ENCODE measurements around the gene OPA3. TPM values are rescaled to one million over a fixed set of nuclear protein-coding genes. Genes with fewer than 3 reads are reported as not detected.

OPA3 gene
- polyA plus RNA-seq, 3 donors, result 4.4 to 6.9 (median 5.6) TPM

GRCh38 chr19:45478454-45479238 is 106.0 kb downstream of the OPA3 start:
- intact Hi-C loops (cut with micrococcal nuclease), result loop anchor here (1.0 to 2.0 kb wide), 3 partner anchors 39 to 52 kb away; no protein-coding TSS in a partner anchor
- no peaks in the 10 kb centered on the region for H3K36me3 ChIP-seq (replicated peaks in 1 of 2; ENCODE audit: control insufficient read depth in 1 of 2, insufficient read depth in 2 of 2, low read length in 2 of 2)
- WGBS (ENCODE audit: insufficient coverage), result 0% methylated on average over 23 of the region's 39 CpGs
- Mint-ChIP-seq H3K27me3 (ENCODE audit: low read depth in 3 of 3) (peaks cover 34 to 50% (median 43%) of the 10 kb centered on the region in 3 donors), H3K27ac (peak overlapping the region; percentile 73 to 98 (median 94)), H3K4me1 (peaks cover 29% of the 10 kb centered on the region), H3K4me3 (peak overlapping the region; percentile 83 to 87), H3K36me3 (peaks cover 7 to 15% of the 10 kb centered on the region in 2 donors), H3K9me3 (peaks cover 0 to 8% (median 3%) of the 10 kb centered on the region in 7 donors)
- peak overlapping the region; percentile 73 to 91 for H3K27ac ChIP-seq (ENCODE audit: low read depth in 1 of 2, low read length in 2 of 2)
- TF ChIP-seq CTCF (IDR thresholded peaks at IDR 0.05), result peak; percentile 83
- peak overlapping the region; percentile 38 to 74 (median 53) for H3K4me3 ChIP-seq (replicated peaks in 1 of 3; ENCODE audit: low read depth in 2 of 3, low read length in 3 of 3)
- H3K9me3 ChIP-seq (replicated peaks in 1 of 2; ENCODE audit: control insufficient read depth in 1 of 2, insufficient read depth in 1 of 2, low read length in 2 of 2), result no peaks in the 10 kb centered on the region
- H3K4me2 ChIP-seq (replicated peaks; ENCODE audit: extremely low read depth, low read length, poor library complexity, severe bottlenecking), result peak overlapping the region; percentile 80
- H3K9ac ChIP-seq (ENCODE audit: insufficient read depth, low read length, poor library complexity, severe bottlenecking), result peak overlapping the region; percentile 67
- H3K79me2 ChIP-seq (ENCODE audit: insufficient read depth, low read length), result no peaks in the 10 kb centered on the region
- H4K20me1 ChIP-seq (ENCODE audit: insufficient read depth, low read length), result peaks cover 16% of the 10 kb centered on the region
- H2AFZ ChIP-seq (ENCODE audit: insufficient read depth, low read depth, low read length, poor library complexity, severe bottlenecking), result peak overlapping the region; percentile 55
- peaks cover 0 to 29% of the 10 kb centered on the region in 2 donors for H3K27me3 ChIP-seq (ENCODE audit: control insufficient read depth in 2 of 2, insufficient read depth in 2 of 2, low read length in 2 of 2)
- DNase-seq, result peak; percentile 86 to 94 (median 92)
- H3K4me1 ChIP-seq (ENCODE audit: control insufficient read depth in 1 of 2, insufficient read depth in 2 of 2, low read length in 2 of 2), result peaks cover 15 to 16% of the 10 kb centered on the region in 2 donors

GRCh38 chr19:45477713-45478453 is 106.7 kb downstream of the OPA3 start:
- Mint-ChIP-seq H3K27ac (peak overlapping the region; percentile 73 to 98 (median 94)), H3K36me3 (peaks cover 13 to 21% of the 10 kb centered on the region in 2 donors), H3K27me3 (ENCODE audit: low read depth in 3 of 3) (peaks cover 42 to 52% (median 50%) of the 10 kb centered on the region in 3 donors), H3K4me3 (peak overlapping the region; percentile 83 to 87), H3K9me3 (peaks cover 0 to 15% (median 6%) of the 10 kb centered on the region in 7 donors), H3K4me1 (peaks cover 31% of the 10 kb centered on the region)
- intact Hi-C loops (cut with micrococcal nuclease), result loop anchor here (1.0 to 2.0 kb wide), 3 partner anchors 39 to 51 kb away; no protein-coding TSS in a partner anchor
- peak overlapping the region in 2 of 3 experiments; percentile 38 to 74 for H3K4me3 ChIP-seq (replicated peaks in 1 of 3; ENCODE audit: low read depth in 2 of 3, low read length in 3 of 3)
- 10% methylated on average over 4 of the region's 12 CpGs for WGBS (ENCODE audit: insufficient coverage)
- no peaks in the 10 kb centered on the region for H3K36me3 ChIP-seq (replicated peaks in 1 of 2; ENCODE audit: control insufficient read depth in 1 of 2, insufficient read depth in 2 of 2, low read length in 2 of 2)
- H3K79me2 ChIP-seq (ENCODE audit: insufficient read depth, low read length), result no peaks in the 10 kb centered on the region
- H3K27ac ChIP-seq (ENCODE audit: low read depth in 1 of 2, low read length in 2 of 2), result peak overlapping the region; percentile 73 to 91
- no peak overlapping the region for H2AFZ ChIP-seq (ENCODE audit: insufficient read depth, low read depth, low read length, poor library complexity, severe bottlenecking)
- H3K27me3 ChIP-seq (ENCODE audit: control insufficient read depth in 2 of 2, insufficient read depth in 2 of 2, low read length in 2 of 2), result peaks cover 2 to 36% of the 10 kb centered on the region in 2 donors
- peaks cover 0 to under 1% of the 10 kb centered on the region in 2 donors for H3K9me3 ChIP-seq (replicated peaks in 1 of 2; ENCODE audit: control insufficient read depth in 1 of 2, insufficient read depth in 1 of 2, low read length in 2 of 2)
- TF ChIP-seq CTCF (IDR thresholded peaks at IDR 0.05), result no peak
- H3K4me2 ChIP-seq (replicated peaks; ENCODE audit: extremely low read depth, low read length, poor library complexity, severe bottlenecking), result peak overlapping the region; percentile 80
- DNase-seq, result peak in 2 of 3 donors; percentile 68 to 82
- H4K20me1 ChIP-seq (ENCODE audit: insufficient read depth, low read length), result peaks cover 24% of the 10 kb centered on the region
- peak overlapping the region; percentile 67 for H3K9ac ChIP-seq (ENCODE audit: insufficient read depth, low read length, poor library complexity, severe bottlenecking)
- peaks cover 15 to 17% of the 10 kb centered on the region in 2 donors for H3K4me1 ChIP-seq (ENCODE audit: control insufficient read depth in 1 of 2, insufficient read depth in 2 of 2, low read length in 2 of 2)

Measured in CD14-positive monocyte (primary cell).